B cell (primary cell): ENCODE results near the gene ADAP2. TPM values are rescaled to one million over a fixed set of nuclear protein-coding genes. Genes with fewer than 3 reads are reported as not detected.
"Not testable (repeated sequence)": the region's sequence is repeated elsewhere in the genome, so short reads cannot be mapped to it uniquely, and the experiment has no call there.

ENCODE experiments used
- ATAC-seq: fragments of 200-7000 bp; cut with Tn5 transposase; one replicate; pipeline ENCODE4 v1.10.0; 2021; ENCODE audit warnings: low read depth, mild to moderate bottlenecking, moderate number of reproducible peaks, moderate library complexity
- CTCF ChIA-PET: fragments of 350-600 bp; sonication (Branson Sonifier 250); formaldehyde crosslinking; loops from one replicate; lab custom pipeline; 2021; ENCODE audit warnings: antibody characterized with exemption, inconsistent platforms; lab: Charles Lee
- POLR2A ChIA-PET: fragments of 350-600 bp; sonication (Branson Sonifier 250); formaldehyde crosslinking; loops from one replicate; lab custom pipeline; 2021; ENCODE audit warnings: antibody characterized with exemption; lab: Charles Lee
- DNase-seq: peaks from one replicate; pipeline ENCODE4 v3.0.0; 2013
- H2AFZ ChIP-seq: 2 replicates; pipeline ENCODE4 v1.6.1; 2012; ENCODE audit warnings: mild to moderate bottlenecking, low read depth, low read length; ENCODE audit not compliant: insufficient read depth, poor library complexity, severe bottlenecking
- H3K27ac ChIP-seq, 2 donors: 1 replicate in 1 of 2; 2 replicates in 1 of 2; pipeline ENCODE4 v1.5.1; 2012 to 2013; ENCODE audit warnings: low read length in 2 of 2, mild to moderate bottlenecking in 2 of 2, moderate library complexity in 1 of 2
- H3K27me3 ChIP-seq, 4 experiments: fragments of 200-600 bp in 1 of 4; sonication (generic) in 1 of 4; replicated peaks in 1 of 4; 1 replicate in 2 of 4; 2 replicates in 2 of 4; pipeline versions ENCODE4 v1.6.1 to v1.7.0; 2013 to 2016; ENCODE audit warnings: low read length in 3 of 4, mild to moderate bottlenecking in 2 of 4, mixed read lengths in 1 of 4, moderate library complexity in 1 of 4; ENCODE audit not compliant: insufficient read depth in 4 of 4, control insufficient read depth in 3 of 4; ENCODE audit errors: control extremely low read depth in 1 of 4
- H3K36me3 ChIP-seq, 2 experiments: replicated peaks in 1 of 2; 1 replicate in 1 of 2; 2 replicates in 1 of 2; pipeline versions ENCODE4 v1.6.1 to v1.7.1; 2013; ENCODE audit warnings: low read length in 1 of 2; ENCODE audit not compliant: insufficient read depth in 2 of 2, control insufficient read depth in 1 of 2; ENCODE audit errors: control extremely low read depth in 1 of 2, extremely low read depth in 1 of 2
- H3K4me1 ChIP-seq, 2 donors: fragments of 200-600 bp in 1 of 2; sonication (generic) in 1 of 2; 1 replicate in 1 of 2; 2 replicates in 1 of 2; pipeline versions ENCODE4 v1.5.1 to v1.6.1; 2013 to 2017; ENCODE audit warnings: low read length in 2 of 2; ENCODE audit not compliant: control insufficient read depth in 2 of 2, insufficient read depth in 2 of 2
- H3K4me2 ChIP-seq: replicated peaks from 2 replicates; pipeline ENCODE3; 2012; ENCODE audit warnings: mild to moderate bottlenecking, low read depth, low read length; ENCODE audit not compliant: poor library complexity, severe bottlenecking
- H3K4me3 ChIP-seq, 5 experiments: fragments of 200-600 bp in 1 of 5; sonication (generic) in 1 of 5; 1 replicate in 3 of 5; 2 replicates in 2 of 5; pipeline versions ENCODE4 v1.5.1 to v1.7.0; 2011 to 2016; ENCODE audit warnings: low read length in 4 of 5, mild to moderate bottlenecking in 4 of 5, low read depth in 2 of 5, control low read depth in 1 of 5, moderate library complexity in 1 of 5; ENCODE audit not compliant: insufficient read depth in 1 of 5; ENCODE audit errors: control extremely low read depth in 1 of 5, extremely low read depth in 1 of 5
- H3K79me2 ChIP-seq: fragments of 200-600 bp; sonication (generic); one replicate; pipeline ENCODE4 v1.6.0; 2016; ENCODE audit warnings: low read length; ENCODE audit not compliant: control insufficient read depth, insufficient read depth
- H3K9ac ChIP-seq: fragments of 200-600 bp; sonication (generic); 2 replicates; pipeline ENCODE4 v1.6.1; 2017; ENCODE audit warnings: mild to moderate bottlenecking, low read length, moderate library complexity
- H3K9me3 ChIP-seq, 3 donors: one replicate each; pipeline versions ENCODE4 v1.6.1 to v1.7.1; 2013; ENCODE audit warnings: low read length in 2 of 3; ENCODE audit not compliant: control insufficient read depth in 2 of 3, insufficient read depth in 1 of 3; ENCODE audit errors: control extremely low read depth in 1 of 3
- H4K20me1 ChIP-seq: 2 replicates; pipeline ENCODE4 v1.6.0; 2012; ENCODE audit warnings: mild to moderate bottlenecking, low read length; ENCODE audit not compliant: insufficient read depth, control insufficient read depth, poor library complexity, severe bottlenecking
- H3K27ac Mint-ChIP-seq: one replicate; pipeline ENCODE4 v1.8.0; 2021; ENCODE audit warnings: mixed read lengths
- H3K27me3 Mint-ChIP-seq: one replicate; pipeline ENCODE4 v1.8.0; 2021; ENCODE audit warnings: mixed read lengths
- H3K4me1 Mint-ChIP-seq: one replicate; pipeline ENCODE4 v1.8.0; 2021; ENCODE audit warnings: mixed read lengths
- H3K4me3 Mint-ChIP-seq: one replicate; pipeline ENCODE4 v1.8.0; 2021; ENCODE audit warnings: mixed read lengths
- H3K9me3 Mint-ChIP-seq: one replicate; pipeline ENCODE4 v1.8.0; 2022; ENCODE audit warnings: mixed read lengths; ENCODE audit not compliant: insufficient read depth
- CTCF ChIP-seq: fragments of 200-600 bp; IDR thresholded peaks from one replicate; pipeline ENCODE4 v1.8.0; 2022; ENCODE audit warnings: antibody characterized with exemption, mild to moderate bottlenecking
- EZH2 ChIP-seq: IDR thresholded peaks from 2 replicates; pipeline ENCODE4 v1.6.1; 2012; ENCODE audit warnings: borderline replicate concordance, low read depth, mild to moderate bottlenecking, moderate library complexity, low read length; ENCODE audit not compliant: insufficient read depth, poor library complexity, severe bottlenecking
- WGBS: methylation state at CpG from one replicate; pipeline ENCODE4 v1.1.5; 2013; ENCODE audit warnings: missing lambda C conversion rate; ENCODE audit not compliant: insufficient coverage; 5-methylcytosine and 5-hydroxymethylcytosine counted together
- intact Hi-C: fragments of 100-400 bp; cut with micrococcal nuclease; formaldehyde crosslinking; loops from one replicate; pipeline ENCODE4 v1.10.0; 2022
- polyA plus RNA-seq: library from polyadenylated mRNA; depleted of rRNA; stranded (reverse); fragments of >200 nt; gene quantifications from 2 replicates; pipeline ENCODE4 v1.2.3, GENCODE V29; 2012
- total RNA-seq, 2 donors: library from RNA; stranded (reverse); fragments of 120-200 nt in 1 of 2; gene quantifications; 1 replicate in 1 of 2; 2 replicates in 1 of 2; pipeline versions ENCODE4 v1.2.3 to v1.2.4, GENCODE V29; 2013 to 2022

Gene ADAP2
- total and polyA plus RNA-seq, 2 donors (not counting 1 experiment from before 2014, with no cell fraction given) = 8.5 to 14.6 TPM

- no peaks in the 10 kb centered on the region for H3K27me3 Mint-ChIP-seq
Observed at GRCh38 chr17:30929081-30929633, 7.4 kb downstream of the ADAP2 start.

GRCh38 chr17:30929861-30930260 lies 8.1 kb downstream of the ADAP2 start:
- H3K27me3 ChIP-seq, ATAC-seq, H3K4me1 ChIP-seq, H3K27ac ChIP-seq, H3K4me3 Mint-ChIP-seq, H4K20me1 ChIP-seq, POLR2A ChIA-PET, H3K4me1 Mint-ChIP-seq, intact Hi-C loops, H3K4me2 ChIP-seq, H3K79me2 ChIP-seq, H3K27me3 Mint-ChIP-seq, H3K9me3 Mint-ChIP-seq, H2AFZ ChIP-seq, DNase-seq, H3K9ac ChIP-seq, H3K9me3 ChIP-seq, H3K4me3 ChIP-seq, H3K36me3 ChIP-seq, H3K27ac Mint-ChIP-seq: not testable (repeated sequence)
- CTCF ChIA-PET = interaction anchor here (1.2 kb wide), 1 partner anchor 28 kb away, joined by 3 read pairs; no protein-coding TSS in a partner anchor
- WGBS = 100% methylated on average over 2 of the region's 3 CpGs

More at GRCh38 chr17:30929081-30929633, 7.4 kb downstream of the ADAP2 start:
- Mint-ChIP-seq H3K4me1 (no peaks in the 10 kb centered on the region), H3K9me3 (no peaks in the 10 kb centered on the region), H3K4me3 (no peak overlapping the region), H3K27ac (no peak overlapping the region)
- no peaks in the 10 kb centered on the region for H3K79me2 ChIP-seq
- H3K4me1 ChIP-seq = no peaks in the 10 kb centered on the region
- no peak overlapping the region for H3K4me2 ChIP-seq
- CTCF ChIA-PET = no interaction called here
- no peak overlapping the region for H2AFZ ChIP-seq
- intact Hi-C loops = no loop called here
- DNase-seq (no peak), ATAC-seq (no peak)
- 92% methylated on average over 8 of the region's 8 CpGs for WGBS
- no peak overlapping the region for H3K4me3 ChIP-seq
- H3K27ac ChIP-seq = no peak overlapping the region
- H3K9me3 ChIP-seq = no peaks in the 10 kb centered on the region
- H3K27me3 ChIP-seq = no peaks in the 10 kb centered on the region
- peaks cover 0 to 8% of the 10 kb centered on the region in 2 experiments for H3K36me3 ChIP-seq
- no peak overlapping the region for H3K9ac ChIP-seq
- TF ChIP-seq CTCF (no peak), EZH2 (no peak)
- POLR2A ChIA-PET = no interaction called here
- no peaks in the 10 kb centered on the region for H4K20me1 ChIP-seq
